ENCODE measurements around the gene TGFBR3. TPM values are rescaled to one million over a fixed set of nuclear protein-coding genes. Genes with fewer than 3 reads are reported as not detected.

The TGFBR3 gene
- total and polyA plus RNA-seq, 8 donors, result 6.0 to 34.8 (median 21.4) TPM

DNA sequence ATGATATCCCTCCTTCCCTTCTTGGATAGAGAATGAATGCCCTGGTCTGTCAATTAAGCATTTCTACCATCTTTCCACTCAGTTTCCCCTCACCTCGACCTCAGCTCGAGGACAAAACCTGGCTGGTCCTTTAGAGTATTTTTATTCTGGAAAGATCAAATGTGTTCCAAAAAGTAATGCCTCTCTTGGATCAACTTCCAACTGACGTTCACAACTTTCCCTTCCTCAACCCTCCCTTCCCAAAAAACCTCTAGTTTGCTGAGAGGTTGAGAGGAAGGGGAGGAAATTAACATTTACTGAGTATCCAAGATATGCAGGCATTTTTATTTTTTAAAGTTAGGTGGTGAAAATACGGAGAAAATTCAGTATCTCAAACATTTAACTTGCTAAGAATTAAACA, 182.9 kb downstream of the TGFBR3 start:
- no peak overlapping the region for H3K4me3 ChIP-seq
- 73 to 74% methylated on average over 4 of the region's 4 CpGs for WGBS, 2 donors

DNA sequence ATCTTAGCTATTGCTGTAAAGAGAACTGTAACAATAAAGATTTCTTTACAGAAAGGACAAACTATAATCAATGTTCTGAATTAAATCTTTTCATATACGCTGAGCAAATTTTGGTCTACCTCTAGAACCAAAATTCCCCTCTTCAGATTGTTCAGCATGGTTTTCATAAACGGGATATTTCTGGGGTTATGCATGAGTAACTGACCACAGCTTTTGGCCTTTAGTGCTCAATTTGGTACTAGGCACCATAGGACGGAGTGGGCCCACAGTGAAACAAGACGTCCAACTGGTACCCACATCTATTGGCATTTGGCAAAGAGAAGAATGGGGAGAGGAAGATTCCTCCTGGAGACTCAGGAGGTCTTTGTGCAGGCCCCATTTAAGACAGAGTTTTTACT, 184.5 kb downstream of the TGFBR3 start:
- FAIRE-seq (no peak), ATAC-seq (no peak), DNase-seq (no peak)
- Histone ChIP-seq H3K9me3 (no peaks in the 10 kb centered on the region), H3K27me3 (no peaks in the 10 kb centered on the region), H3K36me3 (no peaks in the 10 kb centered on the region), H3K4me1 (peaks cover 8 to 27% (median 26%) of the 10 kb centered on the region in 3 donors), H3K4me3 (no peak overlapping the region), H3K27ac (no peak overlapping the region)
- intact Hi-C loops (cut with DNase I), result no loop called here
- WGBS, 2 donors, result 71 to 84% methylated on average over 4 of the region's 4 CpGs
- TF ChIP-seq, protein P1, sequence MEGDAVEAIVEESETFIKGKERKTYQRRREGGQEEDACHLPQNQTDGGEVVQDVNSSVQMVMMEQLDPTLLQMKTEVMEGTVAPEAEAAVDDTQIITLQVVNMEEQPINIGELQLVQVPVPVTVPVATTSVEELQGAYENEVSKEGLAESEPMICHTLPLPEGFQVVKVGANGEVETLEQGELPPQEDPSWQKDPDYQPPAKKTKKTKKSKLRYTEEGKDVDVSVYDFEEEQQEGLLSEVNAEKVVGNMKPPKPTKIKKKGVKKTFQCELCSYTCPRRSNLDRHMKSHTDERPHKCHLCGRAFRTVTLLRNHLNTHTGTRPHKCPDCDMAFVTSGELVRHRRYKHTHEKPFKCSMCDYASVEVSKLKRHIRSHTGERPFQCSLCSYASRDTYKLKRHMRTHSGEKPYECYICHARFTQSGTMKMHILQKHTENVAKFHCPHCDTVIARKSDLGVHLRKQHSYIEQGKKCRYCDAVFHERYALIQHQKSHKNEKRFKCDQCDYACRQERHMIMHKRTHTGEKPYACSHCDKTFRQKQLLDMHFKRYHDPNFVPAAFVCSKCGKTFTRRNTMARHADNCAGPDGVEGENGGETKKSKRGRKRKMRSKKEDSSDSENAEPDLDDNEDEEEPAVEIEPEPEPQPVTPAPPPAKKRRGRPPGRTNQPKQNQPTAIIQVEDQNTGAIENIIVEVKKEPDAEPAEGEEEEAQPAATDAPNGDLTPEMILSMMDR (IDR thresholded peaks at IDR 0.05), result no peak

More for the DNA sequence above, 182.9 kb downstream of the TGFBR3 start:
- no peaks in the 10 kb centered on the region for H3K36me3 ChIP-seq
- no peaks in the 10 kb centered on the region for H3K27me3 ChIP-seq
- ATAC-seq, result no peak
- TF ChIP-seq, protein P1 (IDR thresholded peaks at IDR 0.05), result no peak
- no peak for DNase-seq
- intact Hi-C loops (cut with DNase I), result no loop called here
- no peak overlapping the region for H3K27ac ChIP-seq
- no peaks in the 10 kb centered on the region for H3K9me3 ChIP-seq
- no peak for FAIRE-seq
- H3K4me1 ChIP-seq, result peaks cover 6 to 18% (median 17%) of the 10 kb centered on the region in 3 donors

DNA sequence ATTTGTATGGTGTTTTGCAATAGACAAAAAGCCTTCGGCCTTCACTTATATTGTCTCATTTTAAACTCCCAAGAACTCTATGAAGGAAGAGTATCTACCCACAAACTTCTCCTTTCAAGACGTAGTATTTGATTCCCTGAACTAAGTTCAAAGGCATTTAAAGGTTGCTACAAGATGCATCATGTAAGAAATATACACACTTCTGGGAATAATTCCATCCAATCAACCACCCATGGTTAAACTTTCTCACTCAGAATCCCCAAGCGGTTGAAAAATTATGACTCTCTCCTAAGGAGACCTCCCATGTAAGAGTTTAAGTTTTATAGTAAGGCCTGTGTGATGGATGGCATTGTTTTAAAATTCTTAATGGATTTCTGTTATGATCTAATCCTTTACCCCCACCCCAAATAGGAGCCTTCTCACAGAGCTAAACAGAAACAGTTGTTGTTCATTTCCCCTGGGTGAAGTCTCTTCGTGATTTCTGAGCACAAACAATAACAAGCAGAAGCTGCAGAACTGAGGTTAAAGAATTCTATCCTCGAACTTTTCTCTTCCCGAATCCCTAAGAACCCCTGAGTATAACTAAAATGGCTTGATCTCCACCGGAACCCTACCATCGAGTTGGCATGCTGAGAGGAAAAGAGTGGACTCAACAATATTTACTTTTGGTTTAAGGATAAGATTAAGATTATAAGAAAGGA, 185.0 kb downstream of the TGFBR3 start:
- TF ChIP-seq, protein P1 (IDR thresholded peaks at IDR 0.05), result no peak
- 61 to 62% methylated on average over 8 of the region's 8 CpGs for whole genome bisulfite sequencing, 2 donors
- FAIRE-seq (no peak), ATAC-seq (peak in 1 of 4 donors; percentile 31), DNase-seq (no peak)
- H3K27me3 ChIP-seq, result no peaks in the 10 kb centered on the region
- H3K4me3 ChIP-seq, result no peak overlapping the region
- H3K36me3 ChIP-seq, result no peaks in the 10 kb centered on the region
- H3K9me3 ChIP-seq, result no peaks in the 10 kb centered on the region
- H3K4me1 ChIP-seq, result peaks cover 8 to 27% (median 26%) of the 10 kb centered on the region in 3 donors
- intact Hi-C loops (cut with DNase I), result no loop called here
- no peak overlapping the region for H3K27ac ChIP-seq

DNA sequence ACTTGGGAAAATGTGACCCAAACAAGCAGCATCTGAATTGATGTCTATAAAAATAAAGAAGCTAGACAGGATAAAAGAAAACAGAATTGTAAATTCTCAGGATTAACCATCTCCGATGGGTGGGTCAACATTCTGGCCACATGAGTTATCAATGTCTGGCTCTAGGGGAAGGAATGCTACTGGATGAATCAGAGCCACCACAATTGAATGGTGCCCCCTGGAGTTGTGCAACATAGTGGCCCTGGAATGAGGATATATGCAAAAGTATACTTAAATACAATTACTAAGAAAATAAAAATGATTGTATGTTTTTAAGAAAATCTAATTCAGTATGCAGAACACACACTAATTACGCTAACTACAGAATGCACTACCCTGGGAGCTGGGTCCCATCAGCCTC, 185.6 kb downstream of the TGFBR3 start:
- no peaks in the 10 kb centered on the region for H3K36me3 ChIP-seq
- no peaks in the 10 kb centered on the region for H3K9me3 ChIP-seq
- H3K4me1 ChIP-seq, result peaks cover 8 to 27% (median 26%) of the 10 kb centered on the region in 3 donors
- TF ChIP-seq, protein P1 (IDR thresholded peaks at IDR 0.05), result no peak
- DNase-seq (no peak), FAIRE-seq (no peak), ATAC-seq (no peak)
- no peak overlapping the region for H3K4me3 ChIP-seq
- intact Hi-C loops (cut with DNase I), result no loop called here
- no peak overlapping the region for H3K27ac ChIP-seq
- no peaks in the 10 kb centered on the region for H3K27me3 ChIP-seq
- WGBS, 2 donors, result 92 to 98% methylated on average over 2 of the region's 2 CpGs

DNA sequence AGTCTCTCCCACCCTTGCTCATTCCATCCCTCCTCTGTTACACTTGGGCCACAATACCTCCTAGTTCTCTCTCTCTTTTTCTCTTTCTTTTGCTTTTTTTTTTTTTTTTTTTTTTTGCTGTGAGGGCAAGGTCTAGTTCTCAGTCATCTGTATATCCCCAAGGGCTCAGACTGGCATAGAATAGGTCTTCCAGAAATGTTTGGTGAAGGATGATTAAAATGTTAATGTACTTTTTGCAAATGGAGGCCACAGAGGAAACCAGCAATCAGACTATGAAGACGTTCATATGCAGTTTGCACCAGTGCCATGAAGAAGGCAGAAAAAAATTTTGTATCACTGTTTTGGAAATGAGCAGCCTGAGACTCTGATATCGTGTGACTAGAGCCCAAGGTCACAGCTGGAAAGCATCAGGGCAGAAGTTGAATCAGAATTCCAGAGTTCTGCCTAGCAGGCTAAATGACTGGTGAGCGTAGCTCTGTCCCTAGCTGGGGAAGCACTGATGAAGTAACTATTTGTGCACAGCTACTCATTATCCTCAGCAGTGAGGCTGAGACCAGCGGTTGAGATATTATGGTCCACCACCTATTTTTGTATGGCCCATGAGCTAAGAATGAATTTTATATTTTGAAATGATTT, 186.5 kb downstream of the TGFBR3 start:
- DNase-seq (peak in 2 of 6 donors; percentile 52 to 55), ATAC-seq (peak; percentile 80 to 89 (median 84)), FAIRE-seq (no peak)
- no peaks in the 10 kb centered on the region for H3K36me3 ChIP-seq
- H3K27ac ChIP-seq, result no peak overlapping the region
- H3K4me3 ChIP-seq, result no peak overlapping the region
- intact Hi-C loops (cut with DNase I), result no loop called here
- no peaks in the 10 kb centered on the region for H3K27me3 ChIP-seq
- TF ChIP-seq, protein P1 (IDR thresholded peaks at IDR 0.05), result no peak
- H3K9me3 ChIP-seq, result no peaks in the 10 kb centered on the region
- WGBS, 2 donors, result 40 to 48% methylated on average over 4 of the region's 4 CpGs
- H3K4me1 ChIP-seq, result peaks cover 8 to 27% (median 26%) of the 10 kb centered on the region in 3 donors

Measured in pancreas (tissue), 10 donors.